Islet of Langerhans (tissue), 1 donor: ENCODE data around the gene TAF1A.
"Not testable (repeated sequence)": the region's sequence is repeated elsewhere in the genome, so short reads cannot be mapped to it uniquely, and the experiment has no call there.

Experiments
- FAIRE-seq: peaks from one replicate; lab custom pipeline; 2011; peaks lifted over from hg19 to GRCh38; lab: Jason Lieb, UNC

The TAF1A gene

GRCh38 chr1:222589462-222590302 is at the start of gene TAF1A:
TSS of gene TAF1A (minus strand) at chr1:222589933.
- peak; percentile 51 for FAIRE-seq

GRCh38 chr1:222634180-222635013 is 44.7 kb upstream of the TAF1A start:
- peak; percentile 89 for FAIRE-seq

- FAIRE-seq, result no peak
These were observed 43.0 kb upstream of the TAF1A start for GRCh38 chr1:222632749-222633148.

GRCh38 chr1:222631611-222632208 is 42.0 kb upstream of the TAF1A start:
- FAIRE-seq, result no peak

- FAIRE-seq, result no peak
These were observed 40.3 kb upstream of the TAF1A start for GRCh38 chr1:222629921-222630535.

GRCh38 chr1:222627232-222627631 is 37.5 kb upstream of the TAF1A start:
- FAIRE-seq, result no peak

GRCh38 chr1:222624214-222624613 is 34.5 kb upstream of the TAF1A start:
- peak; percentile 33 for FAIRE-seq

GRCh38 chr1:222623458-222623857 is 33.7 kb upstream of the TAF1A start:
- FAIRE-seq, result no peak

GRCh38 chr1:222622765-222623164 is 33.0 kb upstream of the TAF1A start:
- no peak for FAIRE-seq

GRCh38 chr1:222620566-222620965 is 30.8 kb upstream of the TAF1A start:
- no peak for FAIRE-seq

GRCh38 chr1:222618880-222619596 is 29.3 kb upstream of the TAF1A start:
- no peak for FAIRE-seq

- no peak for FAIRE-seq
These were observed 28.5 kb upstream of the TAF1A start, which contains the start of gene MIA3 for GRCh38 chr1:222618001-222618879. TSS of gene MIA3 (plus strand) at chr1:222618097. CDS start at chr1:222618111, 14 bp downstream.

GRCh38 chr1:222617367-222617951 is 27.7 kb upstream of the TAF1A start:
- peak; percentile 49 for FAIRE-seq

GRCh38 chr1:222616525-222616924 is 26.8 kb upstream of the TAF1A start:
- FAIRE-seq, result no peak

GRCh38 chr1:222613627-222614026 is 23.9 kb upstream of the TAF1A start:
- FAIRE-seq, result no peak

- no peak for FAIRE-seq
These were observed 21.0 kb upstream of the TAF1A start for GRCh38 chr1:222610728-222611127.

GRCh38 chr1:222609111-222609510 is 19.4 kb upstream of the TAF1A start:
- not testable (repeated sequence) for FAIRE-seq

- no peak for FAIRE-seq
These were observed 17.0 kb upstream of the TAF1A start for GRCh38 chr1:222606757-222607156.

GRCh38 chr1:222601257-222601656 is 11.5 kb upstream of the TAF1A start:
- FAIRE-seq, result no peak

GRCh38 chr1:222600281-222600680 is 10.5 kb upstream of the TAF1A start:
- no peak for FAIRE-seq
